Trophoblast cell (in vitro differentiated cells and primary cell): ENCODE measurements around the gene GDF7.

Source experiments
- DNase-seq, 2 donors: peaks; one replicate each; pipeline ENCODE4 v3.0.0-alpha.2; 2016
- H2AFZ ChIP-seq: 2 replicates; pipeline ENCODE4 v1.6.1; 2013; ENCODE audit warnings: low read length, moderate library complexity, mild to moderate bottlenecking; ENCODE audit not compliant: insufficient read depth, poor library complexity
- H2AK5ac ChIP-seq: 2 replicates; pipeline ENCODE4 v1.6.1; 2013; ENCODE audit warnings: mild to moderate bottlenecking, low read length
- H2BK120ac ChIP-seq: 2 replicates; pipeline ENCODE4 v1.6.1; 2013; ENCODE audit warnings: low read length, mild to moderate bottlenecking, moderate library complexity; ENCODE audit not compliant: insufficient read depth, poor library complexity
- H2BK12ac ChIP-seq: 2 replicates; pipeline ENCODE4 v1.6.1; 2013; ENCODE audit warnings: mild to moderate bottlenecking, low read length, moderate library complexity
- H2BK5ac ChIP-seq: 2 replicates; pipeline ENCODE4 v1.6.1; 2013; ENCODE audit warnings: low read length, low read depth, moderate library complexity, mild to moderate bottlenecking; ENCODE audit not compliant: poor library complexity
- H3K14ac ChIP-seq: 2 replicates; pipeline ENCODE4 v1.6.1; 2013; ENCODE audit warnings: mild to moderate bottlenecking, low read length
- H3K18ac ChIP-seq: 2 replicates; pipeline ENCODE4 v1.6.1; 2013; ENCODE audit warnings: mild to moderate bottlenecking, low read length
- H3K23ac ChIP-seq: 2 replicates; pipeline ENCODE4 v1.6.1; 2013; ENCODE audit warnings: low read length
- H3K27ac ChIP-seq: 2 replicates; pipeline ENCODE4 v1.5.1; 2013; ENCODE audit warnings: low read depth, mild to moderate bottlenecking, inconsistent platforms, low read length, moderate library complexity
- H3K27me3 ChIP-seq: 2 replicates; pipeline ENCODE4 v1.6.1; 2013; ENCODE audit warnings: inconsistent platforms, mild to moderate bottlenecking, low read length, moderate library complexity; ENCODE audit not compliant: insufficient read depth
- H3K36me3 ChIP-seq, 2 experiments: 1 replicate in 1 of 2; 2 replicates in 1 of 2; pipeline ENCODE4 v1.6.1; 2013; ENCODE audit warnings: low read length in 2 of 2, mild to moderate bottlenecking in 2 of 2, moderate library complexity in 1 of 2; ENCODE audit not compliant: insufficient read depth in 2 of 2, control insufficient read depth in 1 of 2
- H3K4ac ChIP-seq: 2 replicates; pipeline ENCODE4 v1.6.1; 2013; ENCODE audit warnings: low read depth, mild to moderate bottlenecking, low read length, moderate library complexity
- H3K4me1 ChIP-seq, 2 experiments: 1 replicate in 1 of 2; 2 replicates in 1 of 2; pipeline ENCODE4 v1.6.1; 2013; ENCODE audit warnings: low read length in 2 of 2, mild to moderate bottlenecking in 2 of 2, moderate library complexity in 1 of 2; ENCODE audit not compliant: insufficient read depth in 2 of 2, control insufficient read depth in 1 of 2
- H3K4me2 ChIP-seq: 2 replicates; pipeline ENCODE4 v1.6.1; 2013; ENCODE audit warnings: inconsistent platforms, mild to moderate bottlenecking, low read length, moderate library complexity
- H3K4me3 ChIP-seq: 2 replicates; pipeline ENCODE4 v1.5.1; 2013; ENCODE audit warnings: mild to moderate bottlenecking, low read depth, low read length, inconsistent platforms
- H3K79me1 ChIP-seq: one replicate; pipeline ENCODE4 v1.6.1; 2013; ENCODE audit warnings: low read length
- H3K79me2 ChIP-seq: 2 replicates; pipeline ENCODE4 v1.6.1; 2013; ENCODE audit warnings: low read length, mild to moderate bottlenecking; ENCODE audit not compliant: control insufficient read depth, insufficient read depth, poor library complexity
- H3K9ac ChIP-seq: 2 replicates; pipeline ENCODE4 v1.6.1; 2013; ENCODE audit warnings: mild to moderate bottlenecking, low read length
- H3K9me3 ChIP-seq: 2 replicates; pipeline ENCODE4 v1.6.1; 2013; ENCODE audit warnings: low read depth, mild to moderate bottlenecking, control low read depth, inconsistent platforms, low read length; ENCODE audit not compliant: insufficient read depth
- H4K12ac ChIP-seq: 2 replicates; pipeline ENCODE4 v1.6.1; 2013; ENCODE audit warnings: low read depth, mild to moderate bottlenecking, low read length, moderate library complexity
- H4K8ac ChIP-seq: 2 replicates; pipeline ENCODE4 v1.6.1; 2013; ENCODE audit warnings: low read depth, mild to moderate bottlenecking, low read length, moderate library complexity
- H4K91ac ChIP-seq: one replicate; pipeline ENCODE4 v1.6.1; 2013; ENCODE audit warnings: low read depth, mild to moderate bottlenecking, low read length, moderate library complexity
- WGBS: extraction: QIAGEN DNeasy Blood & Tissue Kit; methylation state at CpG from one replicate; pipeline ENCODE4 v1.1.7; 2013; ENCODE audit warnings: missing lambda C conversion rate; ENCODE audit not compliant: insufficient read length, insufficient coverage; ENCODE audit errors: extremely low coverage; 5-methylcytosine and 5-hydroxymethylcytosine counted together

Gene GDF7

DNA sequence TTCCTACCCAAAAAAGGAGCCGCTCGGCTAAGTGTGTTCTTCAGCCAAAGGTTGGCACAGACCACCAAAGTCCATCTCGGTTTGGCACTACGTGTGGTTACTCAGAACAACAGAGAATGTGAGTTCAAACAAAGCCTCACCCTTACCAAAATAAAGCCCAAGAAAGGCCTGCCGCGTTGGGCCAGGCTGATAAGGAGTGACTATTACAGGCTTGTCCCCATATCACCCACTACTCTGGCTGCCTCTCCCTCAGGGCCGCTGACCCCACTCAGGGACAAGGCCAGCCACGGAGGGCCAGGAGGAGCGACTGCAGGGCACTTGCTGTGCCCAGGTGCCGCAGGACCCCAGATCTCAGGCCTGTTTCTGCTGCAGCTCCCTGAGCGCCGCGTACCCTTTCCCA lies 29.8 kb upstream of the GDF7 start:
- Histone ChIP-seq H4K91ac (peak overlapping the region; percentile 32), H2BK120ac (no peak overlapping the region), H3K27ac (no peak overlapping the region), H4K8ac (no peak overlapping the region), H3K79me2 (no peaks in the 10 kb centered on the region), H3K4ac (no peak overlapping the region), H3K18ac (no peak overlapping the region), H3K36me3 (peaks cover 32 to 35% of the 10 kb centered on the region in 2 experiments), H3K9me3 (peaks cover 3% of the 10 kb centered on the region), H3K9ac (no peak overlapping the region), H3K14ac (no peak overlapping the region), H3K4me3 (no peak overlapping the region), H3K79me1 (peaks cover 15% of the 10 kb centered on the region), H2AFZ (no peak overlapping the region), H2BK12ac (no peak overlapping the region), H3K27me3 (no peaks in the 10 kb centered on the region), H4K12ac (no peak overlapping the region), H3K4me2 (no peak overlapping the region), H2AK5ac (no peak overlapping the region), H3K4me1 (peaks cover 7 to 9% of the 10 kb centered on the region in 2 experiments), H2BK5ac (no peak overlapping the region), H3K23ac (no peak overlapping the region)
- DNase-seq: no peak
- WGBS: no CpG with 5 or more reads among the region's 13 CpGs

DNA sequence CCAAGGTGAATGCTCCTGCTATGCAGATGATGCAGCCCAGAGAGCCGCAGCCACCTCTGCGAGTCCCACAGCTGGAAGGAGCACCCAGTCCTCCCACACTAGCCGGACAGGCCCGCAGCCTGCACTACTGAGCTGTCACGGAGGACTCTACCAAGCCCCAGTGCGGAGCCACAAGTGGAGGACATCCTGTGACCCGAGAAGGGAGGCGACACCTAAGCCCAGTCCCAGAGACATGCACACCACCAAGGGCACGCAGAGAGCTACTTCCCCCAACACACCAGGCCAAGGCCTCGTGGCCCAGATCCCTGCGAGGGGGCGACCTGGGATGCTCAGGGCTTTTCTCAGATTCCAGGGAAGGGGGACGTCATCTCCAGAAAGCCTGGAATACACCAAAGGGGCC lies 28.9 kb upstream of the GDF7 start:
- Histone ChIP-seq H3K9me3 (peaks cover 3% of the 10 kb centered on the region), H3K4me1 (peaks cover 4 to 7% of the 10 kb centered on the region in 2 experiments), H2AK5ac (no peak overlapping the region), H4K12ac (no peak overlapping the region), H3K4me2 (no peak overlapping the region), H3K79me1 (peaks cover 14% of the 10 kb centered on the region), H3K36me3 (peaks cover 32 to 35% of the 10 kb centered on the region in 2 experiments), H4K8ac (no peak overlapping the region), H3K4ac (no peak overlapping the region), H3K27me3 (no peaks in the 10 kb centered on the region), H3K79me2 (no peaks in the 10 kb centered on the region), H4K91ac (no peak overlapping the region), H2BK120ac (no peak overlapping the region), H2BK12ac (no peak overlapping the region), H3K14ac (no peak overlapping the region), H3K4me3 (no peak overlapping the region), H3K18ac (no peak overlapping the region), H3K23ac (no peak overlapping the region), H2BK5ac (no peak overlapping the region), H3K27ac (no peak overlapping the region), H3K9ac (no peak overlapping the region), H2AFZ (no peak overlapping the region)
- no peak for DNase-seq
- no CpG with 5 or more reads among the region's 13 CpGs for WGBS

DNA sequence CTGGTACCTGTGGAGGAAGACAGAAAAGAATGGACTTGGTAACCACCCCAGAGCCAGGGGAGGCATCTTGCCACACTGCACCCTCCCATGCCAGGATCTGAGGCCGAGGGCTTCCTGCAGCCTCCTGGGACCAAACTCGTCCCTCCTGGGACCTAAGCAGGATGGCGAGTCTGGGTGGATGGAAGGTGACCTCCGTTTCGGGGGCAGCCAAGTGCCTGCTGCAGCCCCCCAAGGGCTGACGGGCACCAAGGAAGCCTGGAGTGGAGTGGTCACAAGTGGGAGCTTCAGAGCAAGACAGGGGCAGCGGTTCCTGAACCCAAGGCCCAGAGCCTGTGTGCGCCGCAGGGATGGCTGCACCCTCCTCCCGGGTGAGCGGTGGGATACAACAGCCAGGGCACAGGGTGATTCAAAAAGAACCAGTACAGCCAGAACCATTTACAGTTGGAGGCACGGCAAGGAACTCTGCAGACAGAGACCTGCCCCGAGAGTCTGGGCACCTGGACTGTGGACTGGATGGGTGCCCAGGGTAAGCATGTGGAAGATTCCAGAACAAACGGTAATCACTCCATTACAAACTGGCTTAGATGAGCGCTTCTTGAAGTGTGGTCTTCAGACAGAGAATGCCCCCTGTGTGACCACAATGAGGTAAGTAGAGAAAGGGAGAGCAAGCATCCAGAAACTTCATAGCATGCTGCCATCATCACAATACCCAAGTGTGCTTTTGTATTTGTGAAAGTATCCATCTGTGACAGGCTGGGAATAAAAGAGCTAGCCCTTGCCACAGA lies 28.1 kb upstream of the GDF7 start:
- Histone ChIP-seq H2AK5ac (no peak overlapping the region), H3K9ac (no peak overlapping the region), H2BK5ac (no peak overlapping the region), H3K79me2 (no peaks in the 10 kb centered on the region), H3K9me3 (peaks cover 3% of the 10 kb centered on the region), H3K36me3 (peaks cover 32 to 34% of the 10 kb centered on the region in 2 experiments), H4K12ac (no peak overlapping the region), H3K4me1 (peaks cover 2 to 5% of the 10 kb centered on the region in 2 experiments), H3K79me1 (peaks cover 10% of the 10 kb centered on the region), H3K4me3 (no peak overlapping the region), H3K4ac (no peak overlapping the region), H2BK12ac (no peak overlapping the region), H2AFZ (no peak overlapping the region), H3K14ac (no peak overlapping the region), H3K27ac (no peak overlapping the region), H3K27me3 (no peaks in the 10 kb centered on the region), H3K23ac (no peak overlapping the region), H3K18ac (no peak overlapping the region), H2BK120ac (no peak overlapping the region), H4K8ac (no peak overlapping the region), H3K4me2 (no peak overlapping the region), H4K91ac (no peak overlapping the region)
- DNase-seq: no peak
- WGBS: no CpG with 5 or more reads among the region's 15 CpGs

DNA sequence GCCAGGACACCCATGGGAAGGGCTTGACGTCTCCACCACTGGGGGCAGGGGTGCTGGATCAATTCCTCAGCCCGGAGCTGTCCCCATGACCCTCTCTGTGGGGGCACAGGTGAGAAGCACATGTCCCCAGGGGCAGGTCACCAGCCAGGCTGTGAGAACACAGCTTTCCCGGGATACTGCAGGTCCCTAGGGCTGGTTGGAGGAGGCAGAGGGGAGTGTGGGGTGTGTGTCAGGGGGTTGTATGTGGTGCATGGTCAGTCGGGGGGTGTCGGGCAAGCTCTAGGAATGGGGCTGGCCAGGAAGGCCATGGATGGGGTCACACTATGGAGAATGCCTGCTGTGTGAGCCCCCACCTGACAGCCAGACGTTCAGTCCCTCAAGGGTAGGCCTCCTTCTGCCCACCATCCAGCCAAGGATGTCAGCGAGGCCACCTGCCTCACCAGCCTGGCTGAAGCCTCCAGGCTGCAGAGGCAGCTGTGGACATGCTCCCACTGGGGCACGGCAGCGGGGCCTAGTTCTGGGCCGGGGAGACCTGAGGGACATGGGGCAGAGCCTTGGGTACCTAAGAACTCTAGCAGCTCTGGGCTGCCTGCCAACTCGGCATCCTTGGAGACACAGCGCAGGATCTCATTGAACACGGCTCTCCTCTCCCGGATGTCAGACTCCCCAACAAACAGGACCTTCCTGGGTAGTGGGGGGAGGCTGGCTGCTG lies 26.4 kb upstream of the GDF7 start:
- H2BK5ac ChIP-seq: no peak overlapping the region
- no peak overlapping the region for H4K12ac ChIP-seq
- H3K14ac ChIP-seq: no peak overlapping the region
- no peak overlapping the region for H2BK120ac ChIP-seq
- no peaks in the 10 kb centered on the region for H3K27me3 ChIP-seq
- H3K4ac ChIP-seq: no peak overlapping the region
- H3K18ac ChIP-seq: no peak overlapping the region
- H2BK12ac ChIP-seq: no peak overlapping the region
- H3K9me3 ChIP-seq: peaks cover 3% of the 10 kb centered on the region
- WGBS: no CpG with 5 or more reads among the region's 14 CpGs
- no peaks in the 10 kb centered on the region for H3K4me1 ChIP-seq
- no peaks in the 10 kb centered on the region for H3K79me2 ChIP-seq
- no peak overlapping the region for H3K9ac ChIP-seq
- peaks cover 40 to 44% of the 10 kb centered on the region in 2 experiments for H3K36me3 ChIP-seq
- peaks cover 3% of the 10 kb centered on the region for H3K79me1 ChIP-seq
- H3K4me2 ChIP-seq: no peak overlapping the region
- DNase-seq: no peak
- H2AK5ac ChIP-seq: no peak overlapping the region
- H4K8ac ChIP-seq: no peak overlapping the region
- no peak overlapping the region for H3K27ac ChIP-seq
- no peak overlapping the region for H2AFZ ChIP-seq
- no peak overlapping the region for H4K91ac ChIP-seq
- H3K23ac ChIP-seq: no peak overlapping the region
- H3K4me3 ChIP-seq: no peak overlapping the region
